Skeletal muscle tissue (tissue), 4 donors: Measurements from ENCODE around the gene HERC4. TPM values are rescaled to one million over a fixed set of nuclear protein-coding genes. Genes with fewer than 3 reads are reported as not detected.

Source experiments
- H3K27ac ChIP-seq: one replicate; pipeline ENCODE4 v1.7.0; 2013; ENCODE audit warnings: mild to moderate bottlenecking, low read depth, low read length, inconsistent platforms
- H3K27me3 ChIP-seq, 3 donors: one replicate each; pipeline ENCODE4 v1.7.0; 2013; ENCODE audit warnings: low read length in 3 of 3; ENCODE audit not compliant: control insufficient read depth in 3 of 3, insufficient read depth in 3 of 3
- H3K36me3 ChIP-seq, 3 donors: one replicate each; pipeline ENCODE4 v1.7.0; 2013; ENCODE audit warnings: low read length in 3 of 3; ENCODE audit not compliant: control insufficient read depth in 3 of 3, insufficient read depth in 3 of 3
- H3K4me1 ChIP-seq, 3 donors: one replicate each; pipeline ENCODE4 v1.7.0; 2013; ENCODE audit warnings: low read length in 3 of 3, mild to moderate bottlenecking in 3 of 3; ENCODE audit not compliant: control insufficient read depth in 3 of 3, insufficient read depth in 3 of 3
- H3K4me3 ChIP-seq, 3 donors: one replicate each; pipeline ENCODE4 v1.7.0; 2013; ENCODE audit warnings: low read length in 3 of 3
- H3K9ac ChIP-seq, 3 donors: one replicate each; pipeline ENCODE4 v1.7.0; 2013; ENCODE audit warnings: low read length in 3 of 3, mild to moderate bottlenecking in 3 of 3, moderate library complexity in 2 of 3, low read depth in 1 of 3
- H3K9me3 ChIP-seq, 3 donors: one replicate each; pipeline ENCODE4 v1.7.0; 2013; ENCODE audit warnings: low read length in 3 of 3; ENCODE audit not compliant: control insufficient read depth in 3 of 3
- total RNA-seq: library from RNA; depleted of rRNA; stranded (reverse); fragments of >200 nt; gene quantifications from one replicate; pipeline ENCODE4 v1.2.3, GENCODE V29; 2014
- donor health status: Osteomylitis.

The HERC4 gene
- total RNA-seq, 1 donor from 2014 or later: 64.7 TPM

DNA sequence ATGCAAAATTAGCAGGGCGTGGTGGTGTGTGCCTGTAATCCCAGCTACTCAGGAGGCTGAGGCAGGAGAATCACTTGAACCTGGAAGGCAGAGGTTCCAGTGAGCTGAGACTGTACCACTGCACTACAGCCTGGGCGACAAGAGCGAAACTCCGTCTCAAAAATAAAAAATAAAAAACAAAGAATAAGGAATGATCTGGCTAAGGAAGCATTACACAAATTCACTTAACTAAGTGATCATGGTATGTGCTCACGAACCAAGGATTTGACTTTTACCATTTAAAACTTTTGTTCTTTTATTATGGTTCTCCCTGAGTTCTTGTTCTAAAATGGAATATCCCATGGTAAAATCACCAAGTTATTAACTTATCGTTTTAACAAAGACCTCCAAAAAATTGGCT, 119.5 kb downstream of the HERC4 start:
- H3K36me3 ChIP-seq: peaks cover 0 to 16% (median 5%) of the 10 kb centered on the region in 3 donors

DNA sequence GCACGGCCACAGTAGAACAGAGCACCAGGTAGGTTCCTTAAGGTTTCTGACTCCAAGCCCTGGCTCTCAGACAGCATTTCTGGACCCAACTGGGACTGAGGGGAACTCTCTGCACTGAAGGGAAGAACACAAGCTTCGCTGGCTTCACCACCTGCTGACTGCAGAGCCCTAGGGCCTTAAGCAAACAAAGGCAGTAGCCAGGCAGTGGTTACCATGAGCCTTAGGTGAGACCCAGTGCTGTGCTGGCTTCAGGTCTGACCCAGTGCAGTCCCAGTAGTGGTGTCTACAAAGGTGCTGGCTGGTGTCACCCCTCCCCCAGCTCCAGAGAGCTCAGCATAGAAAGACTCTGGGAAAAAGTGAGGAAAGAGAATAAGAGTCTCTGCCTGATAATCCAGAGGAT, 131.2 kb downstream of the HERC4 start:
- H3K9ac ChIP-seq: no peak overlapping the region
- no peak overlapping the region for H3K27ac ChIP-seq
- H3K27me3 ChIP-seq: no peaks in the 10 kb centered on the region
- H3K36me3 ChIP-seq: peaks cover 5 to 18% (median 8%) of the 10 kb centered on the region in 3 donors
- H3K4me3 ChIP-seq: no peak overlapping the region
- no peaks in the 10 kb centered on the region for H3K9me3 ChIP-seq
- no peaks in the 10 kb centered on the region for H3K4me1 ChIP-seq

More for the DNA sequence above, 119.5 kb downstream of the HERC4 start:
- Histone ChIP-seq H3K4me3 (no peak overlapping the region), H3K27ac (no peak overlapping the region), H3K27me3 (no peaks in the 10 kb centered on the region), H3K9ac (no peak overlapping the region), H3K4me1 (no peaks in the 10 kb centered on the region), H3K9me3 (no peaks in the 10 kb centered on the region)

DNA sequence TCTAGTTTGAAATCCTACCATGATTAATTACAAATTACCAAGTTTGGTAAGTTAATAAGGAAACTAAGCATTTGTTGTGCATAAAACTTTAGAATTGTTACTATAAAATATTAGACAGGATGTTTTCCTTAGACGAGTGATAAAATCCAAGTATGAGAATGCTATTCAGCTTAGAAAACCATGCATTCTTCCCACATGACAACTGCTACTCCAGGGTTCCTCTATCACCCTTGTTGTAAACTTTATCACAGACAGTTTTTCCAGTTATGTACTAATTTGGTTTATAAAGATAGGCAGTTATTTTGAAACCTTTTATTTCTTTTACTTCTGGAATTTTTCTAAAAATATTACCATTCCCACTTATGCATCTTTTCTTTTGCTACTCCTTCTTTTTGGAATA, 138.7 kb downstream of the HERC4 start:
- H3K9me3 ChIP-seq: no peaks in the 10 kb centered on the region
- no peak overlapping the region for H3K4me3 ChIP-seq
- no peaks in the 10 kb centered on the region for H3K4me1 ChIP-seq
- no peak overlapping the region for H3K9ac ChIP-seq
- no peak overlapping the region for H3K27ac ChIP-seq
- H3K36me3 ChIP-seq: peaks cover 11 to 15% (median 15%) of the 10 kb centered on the region in 3 donors
- H3K27me3 ChIP-seq: no peaks in the 10 kb centered on the region

DNA sequence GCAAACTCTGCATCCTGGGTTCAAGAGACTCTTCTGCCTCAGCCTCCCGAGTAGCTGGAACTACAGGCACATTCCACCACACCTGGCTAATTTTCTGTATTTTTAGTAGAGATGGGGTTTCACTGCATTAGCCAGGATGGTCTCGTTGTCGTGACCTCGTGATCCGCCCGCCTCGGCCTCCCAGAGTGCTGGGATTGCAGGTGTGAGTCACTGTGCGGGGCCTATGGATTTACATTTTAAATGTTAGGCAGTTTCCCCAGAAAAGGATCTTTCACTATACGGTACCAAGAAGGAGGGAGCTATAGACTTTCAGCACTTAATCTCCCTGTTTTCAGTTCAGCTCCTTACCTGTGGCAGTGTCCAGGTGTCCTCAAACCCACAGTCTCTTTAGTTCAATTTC, 139.9 kb downstream of the HERC4 start:
- Histone ChIP-seq H3K27me3 (no peaks in the 10 kb centered on the region), H3K27ac (no peak overlapping the region), H3K4me1 (no peaks in the 10 kb centered on the region), H3K4me3 (no peak overlapping the region), H3K9ac (no peak overlapping the region), H3K9me3 (no peaks in the 10 kb centered on the region), H3K36me3 (peaks cover 11 to 15% (median 15%) of the 10 kb centered on the region in 3 donors)

DNA sequence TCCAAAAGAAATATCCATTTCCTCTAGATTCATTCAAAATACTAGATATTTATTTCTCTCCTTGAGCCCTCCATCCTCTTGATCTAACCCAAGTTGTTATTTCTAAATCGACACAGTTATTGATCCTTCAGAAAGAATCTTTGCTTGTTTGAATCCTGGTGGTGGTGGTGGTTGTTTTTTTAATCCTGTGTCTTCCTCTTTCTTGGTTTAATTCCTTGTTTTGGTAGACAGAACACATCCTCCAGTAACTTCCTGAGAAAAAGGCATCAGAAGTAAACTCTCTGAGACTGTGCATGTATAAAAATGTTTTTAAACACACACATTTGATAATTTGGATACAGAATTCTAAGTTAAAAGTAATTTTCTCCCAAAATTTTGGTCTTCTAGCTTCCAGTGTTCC, 140.7 kb downstream of the HERC4 start:
- H3K27me3 ChIP-seq: no peaks in the 10 kb centered on the region
- H3K9me3 ChIP-seq: no peaks in the 10 kb centered on the region
- H3K4me1 ChIP-seq: no peaks in the 10 kb centered on the region
- no peak overlapping the region for H3K27ac ChIP-seq
- H3K9ac ChIP-seq: no peak overlapping the region
- no peak overlapping the region for H3K4me3 ChIP-seq
- peaks cover 11 to 15% (median 15%) of the 10 kb centered on the region in 3 donors for H3K36me3 ChIP-seq

DNA sequence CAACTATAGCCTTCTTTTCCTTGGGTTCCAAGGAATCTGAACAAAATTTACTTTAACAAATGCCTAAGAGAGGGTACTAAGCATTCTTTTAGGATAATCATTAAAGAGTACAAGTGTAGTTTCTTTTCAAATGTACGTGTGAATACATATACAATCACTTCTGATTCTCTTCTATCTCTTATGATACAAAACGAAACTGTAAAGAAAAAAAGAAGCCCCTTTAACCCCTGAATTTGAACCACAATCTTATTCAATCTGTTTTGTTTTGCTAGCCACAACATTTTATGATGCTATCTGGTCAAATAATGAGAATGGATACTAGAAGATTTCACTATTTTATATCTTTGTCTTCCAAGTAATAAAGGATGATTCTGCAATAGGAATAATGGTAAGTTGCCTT, 141.9 kb downstream of the HERC4 start:
- Histone ChIP-seq H3K9me3 (no peaks in the 10 kb centered on the region), H3K36me3 (peaks cover 11 to 18% (median 15%) of the 10 kb centered on the region in 3 donors), H3K27ac (no peak overlapping the region), H3K27me3 (no peaks in the 10 kb centered on the region), H3K4me3 (no peak overlapping the region), H3K9ac (no peak overlapping the region), H3K4me1 (no peaks in the 10 kb centered on the region)

DNA sequence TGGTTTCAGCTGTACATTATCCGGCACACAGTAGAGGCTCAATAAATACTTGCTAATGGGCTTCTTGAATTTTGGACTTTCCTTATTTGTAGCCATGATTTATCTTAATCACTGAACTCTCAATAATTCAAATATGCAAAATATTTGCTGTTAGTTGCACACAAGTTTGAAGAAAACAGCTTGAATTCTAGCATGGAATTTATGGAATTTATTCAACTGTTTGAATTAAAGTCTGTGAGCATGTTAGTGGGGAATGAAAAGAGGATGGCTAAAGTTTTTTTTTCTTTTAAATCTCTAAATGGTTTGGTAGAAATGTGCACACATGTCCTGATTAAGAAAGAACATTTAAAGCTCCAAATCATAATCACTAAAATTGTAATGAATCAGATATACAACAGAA, 148.1 kb downstream of the HERC4 start:
- no peaks in the 10 kb centered on the region for H3K4me1 ChIP-seq
- peaks cover 3 to 29% (median 12%) of the 10 kb centered on the region in 3 donors for H3K36me3 ChIP-seq
- H3K27me3 ChIP-seq: no peaks in the 10 kb centered on the region
- no peak overlapping the region for H3K4me3 ChIP-seq
- no peak overlapping the region for H3K27ac ChIP-seq
- H3K9me3 ChIP-seq: no peaks in the 10 kb centered on the region
- H3K9ac ChIP-seq: no peak overlapping the region

DNA sequence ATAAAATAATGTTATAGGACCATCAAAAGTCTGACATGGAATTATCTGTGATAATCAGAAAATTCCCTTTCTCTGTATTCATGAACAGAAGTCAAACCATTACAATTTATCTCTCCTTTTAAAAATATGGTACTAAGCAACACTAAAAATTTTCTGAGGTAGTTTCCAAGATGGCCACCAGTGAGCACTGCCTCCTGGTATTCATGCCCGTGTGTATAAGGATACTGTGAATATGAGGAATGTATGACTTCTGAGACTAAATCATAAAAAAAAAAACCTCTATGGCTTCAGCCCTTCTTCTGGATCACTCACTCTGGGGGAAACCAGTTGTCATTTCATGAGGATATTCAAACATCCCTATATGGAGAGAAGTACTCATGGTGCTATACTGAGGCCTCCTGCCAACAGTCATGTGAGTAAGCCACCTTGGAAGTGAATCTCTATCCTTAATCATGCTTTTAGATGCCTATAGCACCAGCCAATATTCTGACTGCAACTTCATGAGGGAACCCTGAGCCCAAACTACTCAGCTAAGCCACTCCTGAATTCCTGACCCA, 149.6 kb downstream of the HERC4 start:
- H3K4me1 ChIP-seq: no peaks in the 10 kb centered on the region
- H3K9me3 ChIP-seq: no peaks in the 10 kb centered on the region
- H3K36me3 ChIP-seq: peaks cover 0 to 25% (median 8%) of the 10 kb centered on the region in 3 donors
- no peak overlapping the region for H3K4me3 ChIP-seq
- no peaks in the 10 kb centered on the region for H3K27me3 ChIP-seq
- H3K9ac ChIP-seq: no peak overlapping the region
- no peak overlapping the region for H3K27ac ChIP-seq

DNA sequence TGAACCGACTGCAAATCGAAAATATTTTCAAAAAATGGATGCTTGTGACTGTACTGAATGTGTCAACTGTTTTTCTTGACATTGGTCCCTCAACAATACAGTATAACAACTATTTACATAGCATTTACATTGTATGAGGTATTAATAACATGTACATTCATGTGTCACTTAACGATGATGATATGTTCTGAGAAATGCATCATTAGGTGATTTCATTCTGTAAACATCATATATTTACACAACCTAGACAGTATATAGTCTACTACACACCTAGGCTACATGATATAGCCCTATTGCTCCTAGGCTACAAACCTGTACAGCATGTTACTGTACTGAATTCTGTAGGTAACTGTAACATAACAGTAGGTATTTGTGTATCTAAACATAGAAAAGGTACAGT, 150.9 kb downstream of the HERC4 start:
- H3K9me3 ChIP-seq: no peaks in the 10 kb centered on the region
- H3K9ac ChIP-seq: no peak overlapping the region
- no peak overlapping the region for H3K27ac ChIP-seq
- H3K27me3 ChIP-seq: no peaks in the 10 kb centered on the region
- no peaks in the 10 kb centered on the region for H3K4me1 ChIP-seq
- peaks cover 0 to 25% (median 11%) of the 10 kb centered on the region in 3 donors for H3K36me3 ChIP-seq
- no peak overlapping the region for H3K4me3 ChIP-seq

DNA sequence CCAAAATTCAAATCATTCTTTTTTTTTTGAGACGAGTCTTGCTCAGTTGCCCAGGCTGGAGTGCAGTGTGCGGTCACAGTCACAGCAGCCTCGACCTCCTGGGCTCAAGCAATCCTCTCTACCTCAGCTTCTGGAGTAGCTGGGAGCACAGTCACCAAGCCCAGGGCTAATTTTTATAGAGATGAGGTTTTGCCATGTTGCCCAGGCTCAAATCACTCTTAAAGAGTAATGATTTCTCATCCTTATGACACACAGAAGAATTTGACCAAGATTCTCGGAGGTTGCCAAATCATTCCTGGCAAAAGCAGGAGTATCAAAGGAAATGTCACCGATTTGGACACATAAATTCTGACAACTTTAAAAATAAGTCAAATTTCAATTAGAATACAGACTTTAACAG, 151.5 kb downstream of the HERC4 start:
- Histone ChIP-seq H3K9me3 (no peaks in the 10 kb centered on the region), H3K4me1 (no peaks in the 10 kb centered on the region), H3K9ac (no peak overlapping the region), H3K27me3 (no peaks in the 10 kb centered on the region), H3K27ac (no peak overlapping the region), H3K4me3 (no peak overlapping the region), H3K36me3 (peaks cover 0 to 25% (median 14%) of the 10 kb centered on the region in 3 donors)
